ENCODE data around the gene RASSF3. TPM values are rescaled to one million over a fixed set of nuclear protein-coding genes. Genes with fewer than 3 reads are reported as not detected.

Gene RASSF3
- total and polyA plus RNA-seq, 4 donors = 26.7 to 60.9 (median 33.5) TPM

DNA sequence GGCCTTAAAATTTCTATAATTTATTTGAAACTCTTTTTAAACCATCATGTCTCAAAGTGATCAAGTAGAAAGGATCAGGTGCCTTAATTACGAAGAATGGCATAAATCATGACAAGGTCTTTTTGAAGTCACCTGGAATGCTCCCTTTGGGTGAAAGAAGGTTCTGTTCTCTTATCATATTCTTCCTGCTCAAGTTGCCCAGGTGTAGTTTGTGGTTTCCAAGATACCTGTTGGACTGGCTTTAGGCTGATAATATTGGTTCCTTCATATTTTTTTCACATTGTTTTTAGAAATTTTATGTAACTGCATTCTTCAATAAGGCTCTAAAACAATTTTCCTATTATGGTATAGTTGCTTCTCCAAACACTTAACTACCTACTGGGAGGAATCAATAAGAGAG lies 29.2 kb downstream of the RASSF3 start:
- TF ChIP-seq, protein P1, sequence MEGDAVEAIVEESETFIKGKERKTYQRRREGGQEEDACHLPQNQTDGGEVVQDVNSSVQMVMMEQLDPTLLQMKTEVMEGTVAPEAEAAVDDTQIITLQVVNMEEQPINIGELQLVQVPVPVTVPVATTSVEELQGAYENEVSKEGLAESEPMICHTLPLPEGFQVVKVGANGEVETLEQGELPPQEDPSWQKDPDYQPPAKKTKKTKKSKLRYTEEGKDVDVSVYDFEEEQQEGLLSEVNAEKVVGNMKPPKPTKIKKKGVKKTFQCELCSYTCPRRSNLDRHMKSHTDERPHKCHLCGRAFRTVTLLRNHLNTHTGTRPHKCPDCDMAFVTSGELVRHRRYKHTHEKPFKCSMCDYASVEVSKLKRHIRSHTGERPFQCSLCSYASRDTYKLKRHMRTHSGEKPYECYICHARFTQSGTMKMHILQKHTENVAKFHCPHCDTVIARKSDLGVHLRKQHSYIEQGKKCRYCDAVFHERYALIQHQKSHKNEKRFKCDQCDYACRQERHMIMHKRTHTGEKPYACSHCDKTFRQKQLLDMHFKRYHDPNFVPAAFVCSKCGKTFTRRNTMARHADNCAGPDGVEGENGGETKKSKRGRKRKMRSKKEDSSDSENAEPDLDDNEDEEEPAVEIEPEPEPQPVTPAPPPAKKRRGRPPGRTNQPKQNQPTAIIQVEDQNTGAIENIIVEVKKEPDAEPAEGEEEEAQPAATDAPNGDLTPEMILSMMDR (IDR thresholded peaks at IDR 0.05; ENCODE audit: control extremely low read depth, extremely low read depth) = no peak
- 89 to 100% methylated on average over 1 of the region's 1 CpG for WGBS, 2 donors
- DNase-seq (peak in 1 of 3 donors; percentile 54), ATAC-seq (ENCODE audit: insufficient read depth, low FRiP score) (no peak)
- Histone ChIP-seq H3K9me3 (ENCODE audit: control insufficient read depth in 4 of 4, insufficient read depth in 3 of 4, low read length in 3 of 4) (no peaks in the 10 kb centered on the region), H3K27me3 (ENCODE audit: control insufficient read depth in 3 of 3, insufficient read depth in 3 of 3, low read length in 2 of 3) (no peaks in the 10 kb centered on the region), H3K9ac (ENCODE audit: insufficient read depth in 1 of 2, low read length in 2 of 2) (no peak overlapping the region), H3K36me3 (ENCODE audit: control insufficient read depth in 4 of 4, insufficient read depth in 4 of 4, low read length in 4 of 4) (peaks cover 0 to under 1% (median 0%) of the 10 kb centered on the region in 4 donors), H3K4me3 (no peak overlapping the region), H3K27ac (ENCODE audit: low read depth in 1 of 2, low read length in 1 of 2) (no peak overlapping the region), H3K4me1 (ENCODE audit: control insufficient read depth in 5 of 5, insufficient read depth in 5 of 5, low read length in 5 of 5) (peaks cover 0 to 22% (median 0%) of the 10 kb centered on the region in 5 donors)

DNA sequence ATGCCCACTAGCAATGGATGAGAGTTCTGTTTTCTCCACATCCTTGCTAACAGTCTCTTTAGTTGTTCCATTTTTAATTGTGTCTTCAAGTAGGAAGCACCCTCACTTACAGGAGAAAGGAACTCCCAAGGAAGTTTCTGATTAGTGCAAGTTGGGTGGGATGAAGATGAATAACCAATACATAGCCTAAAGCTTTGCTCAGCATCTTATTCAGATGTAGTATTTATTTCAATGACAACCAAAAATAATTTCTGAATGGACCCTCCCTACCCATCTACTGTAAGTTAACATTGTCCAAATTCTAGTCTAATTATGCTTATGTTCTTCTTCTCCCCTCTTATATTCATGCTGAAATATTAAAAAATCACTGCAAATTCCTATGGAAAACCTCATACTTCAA lies 36.0 kb downstream of the RASSF3 start:
- Histone ChIP-seq H3K27ac (ENCODE audit: low read depth in 1 of 2, low read length in 1 of 2) (no peak overlapping the region), H3K4me1 (ENCODE audit: control insufficient read depth in 5 of 5, insufficient read depth in 5 of 5, low read length in 5 of 5) (peaks cover 0 to 19% (median 6%) of the 10 kb centered on the region in 5 donors), H3K9ac (ENCODE audit: insufficient read depth in 1 of 2, low read length in 2 of 2) (no peak overlapping the region), H3K4me3 (no peak overlapping the region), H3K9me3 (ENCODE audit: control insufficient read depth in 4 of 4, insufficient read depth in 3 of 4, low read length in 3 of 4) (no peaks in the 10 kb centered on the region), H3K27me3 (ENCODE audit: control insufficient read depth in 3 of 3, insufficient read depth in 3 of 3, low read length in 2 of 3) (no peaks in the 10 kb centered on the region), H3K36me3 (ENCODE audit: control insufficient read depth in 4 of 4, insufficient read depth in 4 of 4, low read length in 4 of 4) (no peaks in the 10 kb centered on the region)
- ATAC-seq (ENCODE audit: insufficient read depth, low FRiP score) = no peak
- DNase-seq = no peak
- TF ChIP-seq, protein P1 (IDR thresholded peaks at IDR 0.05; ENCODE audit: control extremely low read depth, extremely low read depth) = no peak

DNA sequence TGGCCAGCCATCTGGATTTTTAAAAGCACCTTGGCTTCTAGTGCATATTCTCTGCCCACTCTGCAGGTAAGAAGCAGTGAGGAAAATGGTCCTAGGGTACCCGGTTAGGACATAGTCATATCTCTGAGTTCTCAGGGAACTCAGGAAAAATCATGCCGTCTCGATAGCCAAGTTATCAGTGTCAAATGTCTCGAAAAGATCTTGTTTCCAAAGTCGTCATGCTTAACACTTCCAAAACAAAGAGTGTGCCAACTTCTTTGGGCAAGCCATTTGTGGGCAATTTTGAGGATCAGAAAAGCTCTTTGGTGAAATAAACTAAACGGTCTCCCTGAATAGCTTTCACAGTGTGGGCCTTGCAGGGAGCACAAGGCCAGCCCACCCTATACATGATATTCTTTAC lies 39.2 kb downstream of the RASSF3 start:
- Histone ChIP-seq H3K27me3 (ENCODE audit: control insufficient read depth in 3 of 3, insufficient read depth in 3 of 3, low read length in 2 of 3) (no peaks in the 10 kb centered on the region), H3K4me1 (ENCODE audit: control insufficient read depth in 5 of 5, insufficient read depth in 5 of 5, low read length in 5 of 5) (peaks cover 0 to 13% (median 11%) of the 10 kb centered on the region in 5 donors), H3K4me3 (no peak overlapping the region), H3K27ac (ENCODE audit: low read depth in 1 of 2, low read length in 1 of 2) (no peak overlapping the region), H3K9ac (ENCODE audit: insufficient read depth in 1 of 2, low read length in 2 of 2) (no peak overlapping the region), H3K36me3 (ENCODE audit: control insufficient read depth in 4 of 4, insufficient read depth in 4 of 4, low read length in 4 of 4) (peaks cover 0 to 1% (median 0%) of the 10 kb centered on the region in 4 donors), H3K9me3 (ENCODE audit: control insufficient read depth in 4 of 4, insufficient read depth in 3 of 4, low read length in 3 of 4) (no peaks in the 10 kb centered on the region)
- DNase-seq (no peak), ATAC-seq (ENCODE audit: insufficient read depth, low FRiP score) (no peak)
- 88 to 96% methylated on average over 6 of the region's 6 CpGs for WGBS, 2 donors
- TF ChIP-seq, protein P1 (IDR thresholded peaks at IDR 0.05; ENCODE audit: control extremely low read depth, extremely low read depth) = no peak

DNA sequence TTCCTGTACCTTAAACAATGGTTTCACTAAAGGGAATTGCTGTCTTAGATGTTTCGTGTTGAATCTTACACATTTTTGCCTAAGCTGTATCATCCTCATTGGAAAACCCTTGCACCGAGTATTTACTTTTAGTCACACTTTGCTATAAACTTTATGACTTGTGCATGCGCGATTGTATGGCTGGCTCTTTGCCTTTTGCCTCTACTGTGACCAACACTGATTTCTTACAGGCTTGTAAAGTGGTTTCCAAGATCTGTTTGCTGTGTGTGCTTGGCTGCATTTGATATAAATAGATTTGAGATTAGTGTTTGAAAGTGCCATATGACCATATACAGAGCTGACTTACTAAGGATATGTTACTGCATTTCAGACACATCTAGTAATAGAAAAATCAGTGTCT lies 40.5 kb downstream of the RASSF3 start:
- WGBS, 2 donors = 68 to 69% methylated on average over 4 of the region's 4 CpGs
- no peak overlapping the region for H3K4me3 ChIP-seq
- peak overlapping the region in 1 of 2 donors; percentile 64 for H3K27ac ChIP-seq (ENCODE audit: low read depth in 1 of 2, low read length in 1 of 2)
- TF ChIP-seq, protein P1 (IDR thresholded peaks at IDR 0.05; ENCODE audit: control extremely low read depth, extremely low read depth) = no peak
- H3K4me1 ChIP-seq (ENCODE audit: control insufficient read depth in 5 of 5, insufficient read depth in 5 of 5, low read length in 5 of 5) = peaks cover 0 to 13% (median 8%) of the 10 kb centered on the region in 5 donors
- H3K9ac ChIP-seq (ENCODE audit: insufficient read depth in 1 of 2, low read length in 2 of 2) = no peak overlapping the region
- no peaks in the 10 kb centered on the region for H3K9me3 ChIP-seq (ENCODE audit: control insufficient read depth in 4 of 4, insufficient read depth in 3 of 4, low read length in 3 of 4)
- ATAC-seq (ENCODE audit: insufficient read depth, low FRiP score) (no peak), DNase-seq (peak in 1 of 3 donors; percentile 75)
- no peaks in the 10 kb centered on the region for H3K27me3 ChIP-seq (ENCODE audit: control insufficient read depth in 3 of 3, insufficient read depth in 3 of 3, low read length in 2 of 3)
- H3K36me3 ChIP-seq (ENCODE audit: control insufficient read depth in 4 of 4, insufficient read depth in 4 of 4, low read length in 4 of 4) = peaks cover 0 to 1% (median 0%) of the 10 kb centered on the region in 4 donors

All from lung (tissue), 12 donors.